H9 (cell line): Measurements from ENCODE around the gene TAP2. TPM values are rescaled to one million over a fixed set of nuclear protein-coding genes. Genes with fewer than 3 reads are reported as not detected.

Experiments
- DNase-seq: peaks from one replicate; pipeline ENCODE4 v3.0.0-alpha.2; 2017
- H2AFZ ChIP-seq: one replicate; pipeline ENCODE4 v1.6.1; 2013; ENCODE audit warnings: mild to moderate bottlenecking, low read length, control low read depth, moderate library complexity
- H2AK5ac ChIP-seq: 2 replicates; pipeline ENCODE4 v1.6.1; 2013; ENCODE audit warnings: low read length, control low read depth, mixed read lengths; ENCODE audit not compliant: insufficient read length
- H2BK120ac ChIP-seq: one replicate; pipeline ENCODE4 v1.6.1; 2013; ENCODE audit warnings: low read depth, mild to moderate bottlenecking, low read length, control low read depth, inconsistent platforms; ENCODE audit not compliant: poor library complexity, severe bottlenecking
- H2BK12ac ChIP-seq: 2 replicates; pipeline ENCODE4 v1.6.1; 2013; ENCODE audit warnings: low read length, control low read depth, mixed read lengths, low read depth; ENCODE audit not compliant: insufficient read length
- H2BK15ac ChIP-seq: 2 replicates; pipeline ENCODE4 v1.6.1; 2013; ENCODE audit warnings: low read depth, low read length, control low read depth
- H2BK20ac ChIP-seq: one replicate; pipeline ENCODE4 v1.6.1; 2013; ENCODE audit warnings: low read depth, mild to moderate bottlenecking, low read length, control low read depth, inconsistent platforms; ENCODE audit not compliant: poor library complexity, severe bottlenecking
- H2BK5ac ChIP-seq: 2 replicates; pipeline ENCODE4 v1.6.1; 2013; ENCODE audit warnings: low read length, control low read depth, mixed read lengths; ENCODE audit not compliant: insufficient read length
- H3K14ac ChIP-seq: 2 replicates; pipeline ENCODE4 v1.6.1; 2013; ENCODE audit warnings: low read length, control low read depth; ENCODE audit not compliant: insufficient read depth
- H3K18ac ChIP-seq: 2 replicates; pipeline ENCODE4 v1.6.1; 2013; ENCODE audit warnings: low read depth, mild to moderate bottlenecking, mixed read lengths, low read length, control low read depth; ENCODE audit not compliant: insufficient read length
- H3K23ac ChIP-seq: 2 replicates; pipeline ENCODE4 v1.6.1; 2013; ENCODE audit warnings: low read length, control low read depth, mixed read lengths, low read depth; ENCODE audit not compliant: insufficient read length
- H3K23me2 ChIP-seq: 2 replicates; pipeline ENCODE4 v1.6.1; 2013; ENCODE audit warnings: low read depth, mild to moderate bottlenecking, mixed read lengths, low read length, control low read depth; ENCODE audit not compliant: insufficient read length, poor library complexity, severe bottlenecking
- H3K27ac ChIP-seq: 2 replicates; pipeline ENCODE4 v1.5.1; 2013; ENCODE audit warnings: low read length, control low read depth, mixed read lengths, low read depth; ENCODE audit not compliant: insufficient read length
- H3K27me3 ChIP-seq: 2 replicates; pipeline ENCODE4 v1.6.1; 2013; ENCODE audit warnings: low read length, control low read depth, inconsistent platforms; ENCODE audit not compliant: insufficient read depth
- H3K4ac ChIP-seq: 2 replicates; pipeline ENCODE4 v1.6.1; 2013; ENCODE audit warnings: low read depth, mild to moderate bottlenecking, control low read depth, inconsistent platforms, low read length, moderate library complexity
- H3K4me1 ChIP-seq: 2 replicates; pipeline ENCODE4 v1.6.1; 2013; ENCODE audit warnings: low read length, control low read depth, inconsistent platforms; ENCODE audit not compliant: insufficient read depth
- H3K4me2 ChIP-seq: 2 replicates; pipeline ENCODE4 v1.6.1; 2013; ENCODE audit warnings: low read length, control low read depth, mixed read lengths; ENCODE audit not compliant: insufficient read length, insufficient read depth
- H3K56ac ChIP-seq: 2 replicates; pipeline ENCODE4 v1.6.1; 2013; ENCODE audit warnings: low read depth, mild to moderate bottlenecking, mixed read lengths, low read length, control low read depth; ENCODE audit not compliant: insufficient read length
- H3K79me1 ChIP-seq: 2 replicates; pipeline ENCODE4 v1.6.1; 2013; ENCODE audit warnings: low read depth, mild to moderate bottlenecking, moderate library complexity, low read length, control low read depth, inconsistent platforms; ENCODE audit not compliant: insufficient read depth, poor library complexity, severe bottlenecking
- H3K79me2 ChIP-seq: 2 replicates; pipeline ENCODE4 v1.6.1; 2013; ENCODE audit warnings: low read length, control low read depth, inconsistent platforms; ENCODE audit not compliant: insufficient read depth
- H3K9ac ChIP-seq: 2 replicates; pipeline ENCODE4 v1.6.1; 2013; ENCODE audit warnings: low read length, control low read depth, mixed read lengths; ENCODE audit not compliant: insufficient read length; ENCODE audit errors: extremely low read depth
- H3K9me3 ChIP-seq: one replicate; pipeline ENCODE4 v1.6.1; 2013; ENCODE audit warnings: low read depth, low read length, inconsistent platforms; ENCODE audit not compliant: control insufficient read depth
- H3T11ph ChIP-seq: one replicate; pipeline ENCODE4 v1.6.1; 2013; ENCODE audit warnings: mild to moderate bottlenecking, low read length, control low read depth, inconsistent platforms
- H4K20me1 ChIP-seq: one replicate; pipeline ENCODE4 v1.6.1; 2013; ENCODE audit not compliant: control insufficient read depth, insufficient read length, insufficient read depth
- H4K5ac ChIP-seq: 2 replicates; pipeline ENCODE4 v1.6.1; 2013; ENCODE audit warnings: low read depth, mild to moderate bottlenecking, mixed read lengths, low read length, control low read depth; ENCODE audit not compliant: insufficient read length
- H4K8ac ChIP-seq: replicated peaks from 2 replicates; pipeline ENCODE4 v1.6.1; 2013; ENCODE audit warnings: low read length, control low read depth, mixed read lengths, low read depth; ENCODE audit not compliant: insufficient read length
- H4K91ac ChIP-seq: 2 replicates; pipeline ENCODE4 v1.6.1; 2013; ENCODE audit warnings: low read depth, mild to moderate bottlenecking, moderate library complexity, mixed read lengths, low read length, control low read depth; ENCODE audit not compliant: insufficient read length
- H3K27ac Mint-ChIP-seq, 3 experiments: 2 replicates in 2 of 3; 3 replicates in 1 of 3; pipeline ENCODE4 v1.8.0; 2020 to 2021; ENCODE audit warnings: mixed read lengths in 3 of 3, mild to moderate bottlenecking in 1 of 3, moderate library complexity in 1 of 3
- H3K27me3 Mint-ChIP-seq: 2 replicates; pipeline ENCODE4 v1.8.0; 2021; ENCODE audit warnings: low read depth, mild to moderate bottlenecking, moderate library complexity, mixed read lengths
- H3K36me3 Mint-ChIP-seq, 3 experiments: 2 replicates in 2 of 3; 3 replicates in 1 of 3; pipeline ENCODE4 v1.8.0; 2020 to 2021; ENCODE audit warnings: low read depth in 3 of 3, mixed read lengths in 3 of 3; ENCODE audit not compliant: insufficient read depth in 1 of 3
- H3K4me1 Mint-ChIP-seq, 2 experiments: 2 replicates each; pipeline ENCODE4 v1.8.0; 2020; ENCODE audit warnings: mixed read lengths in 2 of 2
- H3K4me3 Mint-ChIP-seq, 2 experiments: 2 replicates in 1 of 2; 3 replicates in 1 of 2; pipeline ENCODE4 v1.8.0; 2020 to 2021; ENCODE audit warnings: mild to moderate bottlenecking in 2 of 2, mixed read lengths in 2 of 2, moderate library complexity in 1 of 2
- H3K9me3 Mint-ChIP-seq, 2 experiments: 2 replicates in 1 of 2; 3 replicates in 1 of 2; pipeline ENCODE4 v1.8.0; 2020; ENCODE audit warnings: mild to moderate bottlenecking in 2 of 2, mixed read lengths in 2 of 2, moderate library complexity in 1 of 2
- WGBS: extraction: QIAGEN DNeasy Blood & Tissue Kit; methylation state at CpG from one replicate; pipeline ENCODE4 v1.1.7; 2013; ENCODE audit warnings: missing lambda C conversion rate, low lambda C conversion rate, mixed read lengths; ENCODE audit not compliant: insufficient read length; ENCODE audit errors: extremely low coverage; 5-methylcytosine and 5-hydroxymethylcytosine counted together
- total RNA-seq: library from RNA; stranded (reverse); gene quantifications from 2 replicates; pipeline ENCODE4 v1.2.1, GENCODE V29; 2021
- TF ChIP-seq, protein P1 (sequence below): fragments of 200-600 bp; sonication (generic); conservative IDR thresholded peaks from 3 replicates; pipeline ENCODE4 v1.8.0; 2021; ENCODE audit warnings: antibody characterized with exemption, mild to moderate bottlenecking

TAP2 gene
- total RNA-seq, 1 experiment from 2014 or later = 16.3 TPM

DNA sequence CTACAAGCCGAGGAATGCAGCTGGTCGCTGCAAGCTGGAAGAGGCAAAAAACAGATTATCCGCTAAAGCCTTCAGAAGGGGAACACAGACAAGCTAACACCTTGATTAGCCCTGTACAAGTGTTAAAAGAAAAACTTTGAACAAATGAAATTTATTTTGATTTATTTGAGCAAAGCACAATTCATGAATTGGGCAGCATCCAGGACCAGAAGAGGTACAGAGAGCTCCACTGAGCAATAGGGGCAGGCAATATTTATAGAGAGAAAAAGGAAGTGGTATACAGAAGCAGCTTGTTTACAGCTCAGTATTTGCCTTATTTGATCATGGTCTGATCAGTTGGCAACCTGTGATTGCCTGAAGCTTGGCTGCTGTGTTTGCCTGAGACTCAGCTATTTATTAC, 39.4 kb downstream of the TAP2 start:
- H3K27me3 Mint-ChIP-seq = peaks cover 40% of the 10 kb centered on the region
- Histone ChIP-seq H3K23ac (no peak overlapping the region), H2BK12ac (no peak overlapping the region), H3K27ac (no peak overlapping the region), H2BK120ac (no peak overlapping the region), H3K79me1 (no peaks in the 10 kb centered on the region), H4K8ac (no peak overlapping the region), H3K18ac (no peak overlapping the region), H3K23me2 (no peaks in the 10 kb centered on the region), H3T11ph (no peak overlapping the region), H2BK5ac (no peak overlapping the region), H3K79me2 (no peaks in the 10 kb centered on the region), H2BK20ac (no peak overlapping the region), H3K9me3 (no peaks in the 10 kb centered on the region), H3K56ac (no peak overlapping the region), H3K4me2 (no peak overlapping the region), H3K4ac (no peak overlapping the region), H3K14ac (no peak overlapping the region), H4K91ac (no peak overlapping the region), H2BK15ac (no peak overlapping the region), H3K27me3 (no peaks in the 10 kb centered on the region), H4K5ac (no peak overlapping the region), H3K4me1 (no peaks in the 10 kb centered on the region), H2AFZ (no peak overlapping the region), H4K20me1 (no peaks in the 10 kb centered on the region), H2AK5ac (no peak overlapping the region), H3K9ac (no peak overlapping the region)
- peaks cover 8 to 10% of the 10 kb centered on the region in 2 experiments for H3K4me1 Mint-ChIP-seq
- peaks cover 0 to 6% (median 0%) of the 10 kb centered on the region in 3 experiments; a peak in 2 of 7 replicates for H3K36me3 Mint-ChIP-seq
- DNase-seq = no peak
- peaks cover 8 to 9% of the 10 kb centered on the region in 2 experiments for H3K9me3 Mint-ChIP-seq
- TF ChIP-seq, protein P1, sequence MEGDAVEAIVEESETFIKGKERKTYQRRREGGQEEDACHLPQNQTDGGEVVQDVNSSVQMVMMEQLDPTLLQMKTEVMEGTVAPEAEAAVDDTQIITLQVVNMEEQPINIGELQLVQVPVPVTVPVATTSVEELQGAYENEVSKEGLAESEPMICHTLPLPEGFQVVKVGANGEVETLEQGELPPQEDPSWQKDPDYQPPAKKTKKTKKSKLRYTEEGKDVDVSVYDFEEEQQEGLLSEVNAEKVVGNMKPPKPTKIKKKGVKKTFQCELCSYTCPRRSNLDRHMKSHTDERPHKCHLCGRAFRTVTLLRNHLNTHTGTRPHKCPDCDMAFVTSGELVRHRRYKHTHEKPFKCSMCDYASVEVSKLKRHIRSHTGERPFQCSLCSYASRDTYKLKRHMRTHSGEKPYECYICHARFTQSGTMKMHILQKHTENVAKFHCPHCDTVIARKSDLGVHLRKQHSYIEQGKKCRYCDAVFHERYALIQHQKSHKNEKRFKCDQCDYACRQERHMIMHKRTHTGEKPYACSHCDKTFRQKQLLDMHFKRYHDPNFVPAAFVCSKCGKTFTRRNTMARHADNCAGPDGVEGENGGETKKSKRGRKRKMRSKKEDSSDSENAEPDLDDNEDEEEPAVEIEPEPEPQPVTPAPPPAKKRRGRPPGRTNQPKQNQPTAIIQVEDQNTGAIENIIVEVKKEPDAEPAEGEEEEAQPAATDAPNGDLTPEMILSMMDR = no peak
- no CpG with 5 or more reads among the region's 3 CpGs for WGBS
- H3K4me3 Mint-ChIP-seq = no peak overlapping the region
- no peak overlapping the region for H3K27ac Mint-ChIP-seq
